ENCODE results near the gene MPG. TPM values are rescaled to one million over a fixed set of nuclear protein-coding genes. Genes with fewer than 3 reads are reported as not detected.

MPG gene
- total and polyA plus RNA-seq, 4 experiments from 2014 or later: 30.7 to 82.6 (median 44.4) TPM

DNA sequence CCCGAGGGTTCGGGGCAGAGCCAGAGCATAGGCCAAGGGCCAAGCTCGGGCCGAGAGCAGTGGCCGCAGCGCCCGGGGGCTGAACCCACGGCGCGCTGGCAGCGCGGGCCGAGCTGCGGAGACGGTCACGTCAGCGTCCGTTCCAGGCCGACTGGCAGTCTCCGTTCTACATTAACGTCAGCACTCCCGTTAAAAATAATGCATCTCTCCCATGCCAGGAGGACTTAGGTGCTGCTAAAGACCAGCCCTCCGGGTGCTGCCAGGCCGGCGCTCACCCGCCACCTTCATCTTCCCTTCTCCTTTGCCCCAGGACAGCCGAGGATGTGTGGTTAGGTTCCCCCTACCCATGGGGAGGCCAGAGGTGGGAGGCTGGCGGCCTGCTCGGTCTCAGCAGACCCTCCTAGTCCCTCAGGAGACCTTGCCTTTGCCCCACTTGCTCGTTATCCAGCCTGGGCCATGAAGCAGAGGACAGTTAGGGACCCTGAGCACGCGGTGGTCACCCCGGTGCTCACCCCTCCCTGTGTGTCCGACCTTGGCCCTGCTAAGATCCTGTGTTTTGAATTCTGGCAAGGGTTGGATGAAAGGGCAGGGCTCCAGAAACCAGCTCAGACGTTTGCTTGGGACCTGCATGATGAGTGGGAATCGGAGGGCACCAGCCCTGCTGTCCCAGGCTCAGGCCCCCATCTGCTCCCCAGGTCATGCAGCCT lies 572 bp downstream of the MPG start:
- peak overlapping the region; percentile 86 to 91 (median 90) for H3K4me3 Mint-ChIP-seq
- peak in 2 of 5 donors; percentile 19 to 22 for DNase-seq
- H3K4me1 Mint-ChIP-seq: peaks cover 11 to 44% (median 30%) of the 10 kb centered on the region in 4 donors
- H3K27me3 Mint-ChIP-seq: peaks cover 2 to 3% of the 10 kb centered on the region in 2 donors
- no peaks in the 10 kb centered on the region for H3K9me3 ChIP-seq (ENCODE audit: control insufficient read depth in 1 of 2, low read length in 2 of 2)
- peak overlapping the region; percentile 65 for H3K27ac ChIP-seq (ENCODE audit: low read depth, low read length)
- H3K27ac Mint-ChIP-seq: peak overlapping the region; percentile 68 to 91 (median 78)
- ChIA-PET CTCF (ENCODE audit: partially characterized antibody) (interaction anchor here (1.8 to 2.1 kb wide), 3 partner anchors 12 to 28 kb away, joined by 6 to 7 read pairs (median 6); no protein-coding TSS in a partner anchor), POLR2A (ENCODE audit: partially characterized antibody) (interaction anchor here (1.1 to 2.2 kb wide), 2 partner anchors 13 to 25 kb away, joined by 3 to 13 read pairs; partner anchors contain the start of genes POLR3K and SNRNP25)
- H3K9me3 Mint-ChIP-seq: no peaks in the 10 kb centered on the region
- H3K4me1 ChIP-seq (ENCODE audit: insufficient read depth, low read length): peaks cover 28% of the 10 kb centered on the region
- peaks cover 0 to under 1% of the 10 kb centered on the region in 2 donors for H3K36me3 Mint-ChIP-seq
- H3K4me3 ChIP-seq (ENCODE audit: low read length in 2 of 2): peak overlapping the region; percentile 49 to 52
- intact Hi-C loops (cut with micrococcal nuclease): loop anchor here (1.0 kb wide), 1 partner anchor 25 kb away; the partner anchor contains the start of genes POLR3K and SNRNP25
- H3K36me3 ChIP-seq (ENCODE audit: insufficient read depth, low read length): peaks cover 5% of the 10 kb centered on the region
- H3K27me3 ChIP-seq (ENCODE audit: insufficient read depth, low read length): no peaks in the 10 kb centered on the region

DNA sequence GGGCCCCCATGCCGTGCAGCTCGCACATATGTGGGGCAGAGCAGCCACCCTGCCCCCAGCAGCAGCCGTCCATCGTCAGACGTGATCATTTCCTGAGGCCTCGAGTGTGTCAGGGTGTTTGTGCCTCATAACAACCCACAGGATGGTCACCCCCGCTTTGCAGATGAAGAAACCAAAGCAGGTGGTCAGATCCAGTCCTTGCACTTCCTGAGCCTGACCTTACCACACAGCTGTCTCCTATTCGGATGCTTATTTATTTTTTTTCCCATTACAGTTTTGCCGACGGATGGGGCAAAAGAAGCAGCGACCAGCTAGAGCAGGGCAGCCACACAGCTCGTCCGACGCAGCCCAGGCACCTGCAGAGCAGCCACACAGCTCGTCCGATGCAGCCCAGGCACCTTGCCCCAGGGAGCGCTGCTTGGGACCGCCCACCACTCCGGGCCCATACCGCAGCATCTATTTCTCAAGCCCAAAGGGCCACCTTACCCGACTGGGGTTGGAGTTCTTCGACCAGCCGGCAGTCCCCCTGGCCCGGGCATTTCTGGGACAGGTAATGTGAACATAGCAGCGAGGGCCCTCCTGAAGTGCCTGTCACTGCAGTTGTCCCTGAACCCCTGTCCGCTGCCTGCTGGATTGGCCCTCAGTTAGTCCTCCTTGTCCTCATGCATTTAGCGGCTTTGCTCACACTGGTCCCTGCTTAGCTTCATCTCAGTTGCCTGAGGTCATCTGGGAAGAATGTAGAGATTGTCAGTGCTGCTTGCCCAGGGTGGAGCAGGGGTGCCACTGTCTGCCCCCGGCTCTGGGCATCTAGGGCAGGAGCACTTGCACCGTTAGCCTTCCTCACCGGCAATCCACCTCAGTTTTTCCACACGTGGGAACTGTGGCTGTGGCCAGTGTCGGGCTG lies 1.4 kb downstream of the MPG start:
- ChIA-PET POLR2A (ENCODE audit: partially characterized antibody) (interaction anchor here (1.1 kb wide), 1 partner anchor 12 kb away, joined by 3 read pairs; no protein-coding TSS in a partner anchor), CTCF (ENCODE audit: partially characterized antibody) (interaction anchor here (1.8 kb wide), 2 partner anchors 17 to 27 kb away, joined by 6 read pairs; no protein-coding TSS in a partner anchor)
- H3K36me3 ChIP-seq (ENCODE audit: insufficient read depth, low read length): peaks cover 5% of the 10 kb centered on the region
- peak overlapping the region in 1 of 2 donors; percentile 49 for H3K4me3 ChIP-seq (ENCODE audit: low read length in 2 of 2)
- Mint-ChIP-seq H3K36me3 (peaks cover 0 to 5% of the 10 kb centered on the region in 2 donors), H3K9me3 (no peaks in the 10 kb centered on the region), H3K4me1 (peaks cover 16 to 53% (median 37%) of the 10 kb centered on the region in 4 donors), H3K4me3 (peak overlapping the region; percentile 86 to 91 (median 90)), H3K27ac (peak overlapping the region in 5 of 7 donors; percentile 68 to 91 (median 86)), H3K27me3 (peaks cover 2 to 3% of the 10 kb centered on the region in 2 donors)
- intact Hi-C loops (cut with micrococcal nuclease): no loop called here
- DNase-seq: no peak
- no peak overlapping the region for H3K27ac ChIP-seq (ENCODE audit: low read depth, low read length)
- H3K4me1 ChIP-seq (ENCODE audit: insufficient read depth, low read length): peaks cover 36% of the 10 kb centered on the region
- no peaks in the 10 kb centered on the region for H3K27me3 ChIP-seq (ENCODE audit: insufficient read depth, low read length)
- H3K9me3 ChIP-seq (ENCODE audit: control insufficient read depth in 1 of 2, low read length in 2 of 2): no peaks in the 10 kb centered on the region

DNA sequence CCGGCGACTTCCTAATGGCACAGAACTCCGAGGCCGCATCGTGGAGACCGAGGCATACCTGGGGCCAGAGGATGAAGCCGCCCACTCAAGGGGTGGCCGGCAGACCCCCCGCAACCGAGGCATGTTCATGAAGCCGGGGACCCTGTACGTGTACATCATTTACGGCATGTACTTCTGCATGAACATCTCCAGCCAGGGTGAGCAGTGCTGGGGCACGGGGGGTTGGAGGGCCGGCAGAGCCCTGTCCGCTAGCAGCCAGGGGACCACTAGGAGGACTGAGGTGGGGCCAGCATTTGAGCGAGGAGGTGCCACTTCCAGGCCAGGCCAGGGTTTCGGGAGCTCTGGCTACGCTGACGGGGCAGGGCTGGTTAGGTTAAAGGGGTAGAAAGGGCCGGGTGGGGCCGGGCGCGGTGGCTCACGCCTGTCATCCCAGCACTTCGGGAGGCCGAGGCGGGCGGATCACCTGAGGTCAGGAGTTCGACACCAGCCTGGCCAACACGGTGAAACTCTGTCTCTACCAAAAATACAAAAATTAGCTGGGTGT lies 5.1 kb downstream of the MPG start:
- Histone ChIP-seq H3K9me3 (ENCODE audit: control insufficient read depth in 1 of 2, low read length in 2 of 2) (no peaks in the 10 kb centered on the region), H3K4me1 (ENCODE audit: insufficient read depth, low read length) (peaks cover 29% of the 10 kb centered on the region), H3K27ac (ENCODE audit: low read depth, low read length) (no peak overlapping the region), H3K27me3 (ENCODE audit: insufficient read depth, low read length) (no peaks in the 10 kb centered on the region), H3K4me3 (ENCODE audit: low read length in 2 of 2) (no peak overlapping the region), H3K36me3 (ENCODE audit: insufficient read depth, low read length) (peaks cover 5% of the 10 kb centered on the region)
- intact Hi-C loops (cut with micrococcal nuclease): no loop called here
- peaks cover 13 to 45% (median 30%) of the 10 kb centered on the region in 4 donors for H3K4me1 Mint-ChIP-seq
- DNase-seq: no peak
- ChIA-PET CTCF (ENCODE audit: partially characterized antibody) (interaction anchor here (3.0 kb wide), 1 partner anchor 14 kb away, joined by 9 read pairs; no protein-coding TSS in a partner anchor), POLR2A (ENCODE audit: partially characterized antibody) (no interaction called here)
- H3K9me3 Mint-ChIP-seq: no peaks in the 10 kb centered on the region
- H3K27me3 Mint-ChIP-seq: no peaks in the 10 kb centered on the region
- peaks cover 4 to 27% of the 10 kb centered on the region in 2 donors for H3K36me3 Mint-ChIP-seq
- peak overlapping the region in 3 of 7 donors; percentile 42 to 75 (median 46) for H3K27ac Mint-ChIP-seq
- no peak overlapping the region for H3K4me3 Mint-ChIP-seq

DNA sequence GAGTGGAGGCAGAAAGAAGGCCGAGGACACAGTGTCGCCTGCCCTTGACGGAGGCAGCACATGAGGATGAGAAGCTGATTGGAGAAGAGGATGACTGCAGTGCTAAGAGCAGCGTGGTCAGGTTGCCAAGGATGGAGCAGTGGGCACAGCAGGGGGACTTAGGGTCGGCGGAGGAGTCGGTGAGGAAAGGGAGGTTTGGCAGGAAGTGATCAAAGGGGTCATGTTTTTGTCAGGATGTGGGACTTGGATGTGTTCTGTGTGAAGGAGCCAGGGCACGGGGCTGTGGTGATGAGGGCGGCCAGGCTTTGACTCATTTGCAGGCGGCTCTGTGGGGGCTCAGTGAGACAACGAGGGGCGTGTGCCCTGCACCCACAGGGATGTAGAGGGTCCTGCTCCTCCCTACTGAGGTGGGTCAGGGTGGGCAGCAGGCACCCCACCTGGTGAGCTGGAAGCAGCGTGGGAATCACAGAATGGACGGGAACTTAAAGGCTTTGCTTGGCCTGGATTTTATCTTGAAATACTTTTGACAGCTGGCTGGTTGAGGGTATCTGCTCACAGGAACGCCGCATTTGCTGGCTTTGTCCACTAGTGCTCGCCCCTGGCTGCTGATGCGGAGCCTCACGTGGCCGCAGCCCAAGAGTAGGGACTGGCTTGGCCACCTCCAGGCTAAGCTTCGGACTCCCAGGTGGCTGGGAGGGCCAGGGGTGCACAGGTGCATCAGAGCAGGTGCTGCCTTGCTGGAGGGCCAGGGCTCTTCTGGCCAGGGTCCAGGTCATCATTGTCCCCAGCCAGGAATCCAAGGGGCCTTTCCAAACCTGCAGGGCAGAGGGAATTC lies 6.0 kb downstream of the MPG start:
- Histone ChIP-seq H3K4me3 (ENCODE audit: low read length in 2 of 2) (no peak overlapping the region), H3K36me3 (ENCODE audit: insufficient read depth, low read length) (peaks cover 9% of the 10 kb centered on the region), H3K27ac (ENCODE audit: low read depth, low read length) (no peak overlapping the region), H3K27me3 (ENCODE audit: insufficient read depth, low read length) (no peaks in the 10 kb centered on the region), H3K4me1 (ENCODE audit: insufficient read depth, low read length) (peaks cover 23% of the 10 kb centered on the region), H3K9me3 (ENCODE audit: control insufficient read depth in 1 of 2, low read length in 2 of 2) (no peaks in the 10 kb centered on the region)
- no peak for DNase-seq
- H3K27me3 Mint-ChIP-seq: no peaks in the 10 kb centered on the region
- POLR2A ChIA-PET (ENCODE audit: partially characterized antibody): interaction anchor here (1.0 to 1.6 kb wide), 2 partner anchors 14 to 45 kb away, joined by 3 to 4 read pairs; no protein-coding TSS in a partner anchor
- no peaks in the 10 kb centered on the region for H3K9me3 Mint-ChIP-seq
- intact Hi-C loops (cut with micrococcal nuclease): no loop called here
- peaks cover 4 to 29% of the 10 kb centered on the region in 2 donors for H3K36me3 Mint-ChIP-seq
- CTCF ChIA-PET (ENCODE audit: partially characterized antibody): interaction anchor here (0.6 to 3.0 kb wide), 5 partner anchors 11 to 23 kb away, joined by 3 to 9 read pairs (median 3); no protein-coding TSS in a partner anchor
- H3K4me3 Mint-ChIP-seq: peak overlapping the region in 6 of 8 donors; percentile 4 to 79 (median 56)
- peaks cover 13 to 39% (median 24%) of the 10 kb centered on the region in 4 donors for H3K4me1 Mint-ChIP-seq
- H3K27ac Mint-ChIP-seq: peak overlapping the region; percentile 9 to 95 (median 77)

DNA sequence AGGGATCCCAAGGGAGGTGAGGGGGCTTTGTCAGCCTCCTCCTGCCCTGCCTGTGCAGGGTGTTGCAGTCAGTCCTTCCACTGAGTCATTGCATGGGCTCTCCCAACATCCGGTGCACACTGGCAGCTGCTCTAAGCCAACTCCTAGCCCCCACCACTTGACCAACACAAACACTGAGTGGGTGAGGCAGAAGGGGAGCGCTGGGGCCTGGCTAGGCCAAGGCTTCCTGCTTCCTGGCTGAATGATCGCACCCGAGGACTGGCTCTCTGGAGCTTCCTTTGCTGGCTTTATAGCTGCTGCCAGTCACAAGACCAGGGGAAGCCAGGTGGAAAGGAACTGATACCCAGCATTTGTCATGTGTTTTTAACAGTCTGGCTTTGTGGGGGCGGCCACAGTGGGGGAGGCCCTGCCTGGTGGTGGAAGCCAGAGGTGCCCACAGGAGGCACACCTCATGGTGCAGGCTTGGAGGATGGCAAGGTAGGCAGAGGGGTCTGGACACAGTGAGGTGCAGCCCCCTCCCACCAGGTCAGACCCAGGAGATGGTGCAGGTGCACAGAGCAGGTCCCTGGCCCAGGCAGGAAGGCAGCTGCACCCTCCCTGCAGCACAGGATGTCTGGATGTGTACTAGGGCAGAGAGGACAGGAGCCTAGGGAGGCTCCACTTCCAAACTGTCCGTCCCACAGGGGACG lies 6.8 kb downstream of the MPG start:
- peak overlapping the region in 6 of 7 donors; percentile 9 to 86 (median 54) for H3K27ac Mint-ChIP-seq
- CTCF ChIA-PET (ENCODE audit: partially characterized antibody): interaction anchor here (0.6 to 3.0 kb wide), 5 partner anchors 10 to 160 kb away, joined by 3 to 9 read pairs (median 3); no protein-coding TSS in a partner anchor

More for the DNA sequence above, 6.8 kb downstream of the MPG start:
- Histone ChIP-seq H3K9me3 (ENCODE audit: control insufficient read depth in 1 of 2, low read length in 2 of 2) (no peaks in the 10 kb centered on the region), H3K4me3 (ENCODE audit: low read length in 2 of 2) (no peak overlapping the region), H3K27me3 (ENCODE audit: insufficient read depth, low read length) (no peaks in the 10 kb centered on the region), H3K36me3 (ENCODE audit: insufficient read depth, low read length) (peaks cover 5% of the 10 kb centered on the region), H3K4me1 (ENCODE audit: insufficient read depth, low read length) (peaks cover 20% of the 10 kb centered on the region), H3K27ac (ENCODE audit: low read depth, low read length) (no peak overlapping the region)
- POLR2A ChIA-PET (ENCODE audit: partially characterized antibody): interaction anchor here (1.0 to 1.6 kb wide), 2 partner anchors 13 to 46 kb away, joined by 3 to 4 read pairs; no protein-coding TSS in a partner anchor
- peaks cover 10 to 31% (median 19%) of the 10 kb centered on the region in 4 donors for H3K4me1 Mint-ChIP-seq
- H3K4me3 Mint-ChIP-seq: peak overlapping the region in 1 of 8 donors; percentile 29
- intact Hi-C loops (cut with micrococcal nuclease): no loop called here
- no peaks in the 10 kb centered on the region for H3K27me3 Mint-ChIP-seq
- H3K36me3 Mint-ChIP-seq: peaks cover 4 to 29% of the 10 kb centered on the region in 2 donors
- H3K9me3 Mint-ChIP-seq: no peaks in the 10 kb centered on the region
- no peak for DNase-seq

All from CD4-positive, alpha-beta memory T cell (primary cell).